ENCODE results near the gene ISY1. TPM values are rescaled to one million over a fixed set of nuclear protein-coding genes. Genes with fewer than 3 reads are reported as not detected.
"Not testable (repeated sequence)": the region's sequence is repeated elsewhere in the genome, so short reads cannot be mapped to it uniquely, and the experiment has no call there.

The ISY1 gene
- total RNA-seq, 2 donors from 2014 or later, result 59.3 to 70.9 TPM

- not testable (repeated sequence) for H3K9me3 Mint-ChIP-seq; H3K27me3 Mint-ChIP-seq; H3K4me3 Mint-ChIP-seq; ATAC-seq (replicated peaks); H3K4me1 Mint-ChIP-seq; H3K27ac Mint-ChIP-seq
- peaks cover 92% of the 10 kb centered on the region for H3K36me3 Mint-ChIP-seq (ENCODE audit: low read depth)
Measured at GRCh38 chr3:129136275-129136674, 24.6 kb downstream of the ISY1 start.

GRCh38 chr3:129132097-129132866 lies 28.6 kb downstream of the ISY1 start:
- Mint-ChIP-seq H3K9me3 (no peaks in the 10 kb centered on the region), H3K27ac (peak overlapping the region; percentile 56), H3K4me1 (peaks cover 5% of the 10 kb centered on the region), H3K4me3 (no peak overlapping the region), H3K27me3 (no peaks in the 10 kb centered on the region), H3K36me3 (ENCODE audit: low read depth) (peaks cover 94% of the 10 kb centered on the region)
- no peak for ATAC-seq (replicated peaks)

DNA sequence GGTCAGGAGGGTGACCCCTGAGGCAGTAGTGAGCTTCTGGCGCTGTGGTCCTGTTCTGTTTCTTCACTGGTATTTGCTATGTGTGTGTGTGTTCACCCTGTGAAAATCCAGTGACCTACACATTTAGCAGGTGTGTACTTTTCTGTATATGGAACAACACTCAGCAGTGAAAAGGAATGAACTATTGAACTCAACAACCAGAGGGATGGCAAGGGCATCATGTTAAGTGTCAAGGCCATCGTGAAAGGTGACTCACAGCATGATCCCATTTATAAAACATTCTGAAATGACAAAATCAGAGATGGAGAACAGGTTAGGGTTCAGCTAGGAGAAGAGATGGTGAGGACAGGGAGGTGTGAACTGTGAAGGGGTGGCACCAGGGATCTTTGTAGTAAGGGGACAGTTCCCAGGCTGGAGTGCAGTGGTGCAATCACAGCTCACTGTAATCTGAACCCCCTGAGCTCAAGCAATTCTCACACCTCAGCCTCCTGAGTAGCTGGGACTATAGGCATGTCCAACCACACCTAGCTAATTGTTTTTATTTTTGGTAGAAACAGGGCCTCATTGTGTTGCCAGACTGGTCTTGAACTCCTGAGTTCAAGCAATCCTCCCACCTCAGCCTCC lies 29.3 kb downstream of the ISY1 start:
- Mint-ChIP-seq H3K4me1 (peaks cover 5% of the 10 kb centered on the region), H3K27ac (no peak overlapping the region), H3K27me3 (no peaks in the 10 kb centered on the region), H3K36me3 (ENCODE audit: low read depth) (peaks cover 92% of the 10 kb centered on the region), H3K4me3 (no peak overlapping the region), H3K9me3 (no peaks in the 10 kb centered on the region)
- no peak for ATAC-seq (replicated peaks)

DNA sequence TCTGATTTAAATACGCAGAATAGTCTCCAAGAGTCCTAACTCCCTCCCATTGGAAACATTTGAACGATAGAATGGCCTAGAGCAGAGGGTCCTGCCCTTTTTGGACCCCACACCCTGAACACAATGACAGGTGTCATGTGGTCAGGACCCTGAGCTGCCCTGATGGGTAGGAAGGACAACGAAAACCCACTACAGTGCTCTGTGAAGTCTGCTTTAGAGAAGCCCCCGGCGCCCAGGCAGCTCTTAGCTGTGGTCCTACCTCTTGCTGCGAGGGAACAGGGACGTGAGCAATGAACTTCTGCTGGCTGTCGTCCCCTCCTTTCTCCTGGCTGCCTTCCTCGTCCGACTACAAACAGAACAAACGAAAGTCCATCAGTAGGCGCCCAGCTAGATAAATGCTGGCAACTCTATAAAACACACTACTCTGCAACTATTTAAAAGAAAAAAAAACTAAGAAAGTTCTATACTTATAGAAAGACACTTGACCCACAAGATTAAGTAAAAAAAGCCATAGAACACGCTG lies 30.5 kb downstream of the ISY1 start:
- Mint-ChIP-seq H3K4me1 (peaks cover 5% of the 10 kb centered on the region), H3K27me3 (no peaks in the 10 kb centered on the region), H3K27ac (peak overlapping the region; percentile 9), H3K9me3 (no peaks in the 10 kb centered on the region), H3K4me3 (no peak overlapping the region), H3K36me3 (ENCODE audit: low read depth) (peaks cover 80% of the 10 kb centered on the region)
- ATAC-seq (replicated peaks), result no peak

DNA sequence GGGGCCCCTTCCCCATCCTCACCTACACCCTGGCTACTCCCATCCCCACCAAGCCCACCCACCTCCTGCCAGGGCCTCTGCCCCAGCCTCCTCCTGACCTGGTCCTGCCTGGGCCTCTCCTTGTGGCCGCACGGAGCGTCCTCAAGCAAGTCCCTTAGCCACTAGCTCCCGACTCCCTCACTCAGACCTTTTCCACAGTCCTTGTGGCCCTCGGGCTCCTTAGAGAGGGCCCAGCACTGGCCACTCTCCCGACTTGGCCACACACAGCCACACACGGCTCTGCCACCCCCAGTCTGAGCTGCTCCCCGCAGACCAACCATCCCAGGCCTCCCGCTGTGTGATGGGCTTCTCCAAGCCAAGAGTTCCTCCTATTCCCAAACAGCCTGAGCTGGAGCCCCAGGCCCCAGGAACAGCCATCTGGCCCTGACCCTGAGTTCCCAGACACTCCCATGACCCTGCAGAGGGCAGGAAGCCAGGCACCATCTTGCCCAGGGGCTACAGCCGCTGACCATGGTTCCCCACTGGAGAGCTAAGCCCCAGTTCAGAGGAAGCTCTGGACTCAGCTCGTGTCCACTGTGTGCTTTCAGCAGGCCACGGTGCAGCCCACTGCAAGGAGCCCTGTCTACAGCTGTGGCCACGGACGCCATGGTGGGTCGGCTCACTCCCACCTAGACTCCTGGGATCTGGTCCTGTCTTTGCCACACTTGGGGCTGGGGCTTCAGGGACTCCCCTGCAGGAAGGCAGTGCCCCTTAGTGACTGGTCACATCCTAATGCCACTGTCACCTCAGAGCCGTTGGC lies 32.3 kb downstream of the ISY1 start:
- Mint-ChIP-seq H3K9me3 (no peaks in the 10 kb centered on the region), H3K4me1 (no peaks in the 10 kb centered on the region), H3K4me3 (no peak overlapping the region), H3K36me3 (ENCODE audit: low read depth) (peaks cover 62% of the 10 kb centered on the region), H3K27ac (no peak overlapping the region), H3K27me3 (no peaks in the 10 kb centered on the region)
- no peak for ATAC-seq (replicated peaks)

GRCh38 chr3:129126726-129127280 lies 34.1 kb downstream of the ISY1 start:
- peak overlapping the region; percentile 58 for H3K27ac Mint-ChIP-seq
- H3K9me3 Mint-ChIP-seq, result no peaks in the 10 kb centered on the region
- H3K4me3 Mint-ChIP-seq, result no peak overlapping the region
- peaks cover 48% of the 10 kb centered on the region for H3K36me3 Mint-ChIP-seq (ENCODE audit: low read depth)
- H3K4me1 Mint-ChIP-seq, result no peaks in the 10 kb centered on the region
- no peak for ATAC-seq (replicated peaks)
- no peaks in the 10 kb centered on the region for H3K27me3 Mint-ChIP-seq

DNA sequence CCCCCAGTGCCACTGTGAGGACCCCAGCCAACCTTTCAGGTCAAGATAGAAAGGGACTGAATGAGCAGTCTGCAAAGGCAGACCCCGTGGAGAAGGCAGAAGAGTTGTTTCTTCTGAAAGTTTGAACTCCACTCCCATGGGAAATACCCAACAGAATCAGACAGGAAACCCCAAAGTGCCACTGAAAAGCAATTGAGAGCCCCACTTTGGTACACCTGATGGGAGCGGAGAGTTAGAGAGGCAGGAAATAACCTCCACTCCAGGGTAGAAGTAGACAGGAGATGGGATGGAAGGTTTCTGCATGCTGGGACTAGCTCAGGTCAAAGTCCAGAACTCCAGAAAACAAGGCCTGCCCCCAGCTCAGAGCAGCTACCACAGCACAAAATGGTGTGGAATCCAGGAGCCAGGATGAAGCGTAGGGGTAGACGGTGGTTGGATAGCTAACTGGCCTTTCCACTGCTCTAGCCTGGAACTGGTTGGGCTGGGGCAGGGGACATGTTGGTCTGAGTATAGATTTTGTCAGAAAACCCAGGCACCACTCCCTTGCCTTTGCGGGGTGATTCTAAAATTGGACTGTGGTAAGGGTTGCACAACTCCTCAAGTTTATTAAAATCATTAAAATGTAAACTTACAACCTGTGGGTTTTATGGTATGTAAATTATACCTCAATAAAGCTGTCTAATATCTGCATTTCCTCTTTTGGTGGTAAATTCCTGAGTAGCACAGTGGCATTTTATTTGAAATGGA lies 37.4 kb downstream of the ISY1 start:
- peak overlapping the region; percentile 97 for H3K27ac Mint-ChIP-seq
- peaks cover 11% of the 10 kb centered on the region for H3K4me1 Mint-ChIP-seq
- no peak for ATAC-seq (replicated peaks)
- H3K9me3 Mint-ChIP-seq, result no peaks in the 10 kb centered on the region
- H3K36me3 Mint-ChIP-seq (ENCODE audit: low read depth), result peaks cover 39% of the 10 kb centered on the region
- no peaks in the 10 kb centered on the region for H3K27me3 Mint-ChIP-seq
- peak overlapping the region; percentile 99 for H3K4me3 Mint-ChIP-seq

GRCh38 chr3:129122412-129123011 lies 38.4 kb downstream of the ISY1 start:
- H3K36me3 Mint-ChIP-seq (ENCODE audit: low read depth), result peaks cover 43% of the 10 kb centered on the region
- no peaks in the 10 kb centered on the region for H3K9me3 Mint-ChIP-seq
- H3K4me1 Mint-ChIP-seq, result peaks cover 20% of the 10 kb centered on the region
- peak overlapping the region; percentile 99 for H3K4me3 Mint-ChIP-seq
- H3K27me3 Mint-ChIP-seq, result no peaks in the 10 kb centered on the region
- ATAC-seq (replicated peaks), result no peak
- H3K27ac Mint-ChIP-seq, result peak overlapping the region; percentile 97

- H3K27ac Mint-ChIP-seq, result peak within 1 kb of the TSS; percentile 97
- H3K4me1 Mint-ChIP-seq, result peaks cover 26% of the 10 kb centered on the region
- peaks cover 45% of the 10 kb centered on the region for H3K36me3 Mint-ChIP-seq (ENCODE audit: low read depth)
- ATAC-seq (replicated peaks), result peak; percentile 37
- no peaks in the 10 kb centered on the region for H3K27me3 Mint-ChIP-seq
- H3K4me3 Mint-ChIP-seq, result peak within 1 kb of the TSS; percentile 99
- no peaks in the 10 kb centered on the region for H3K9me3 Mint-ChIP-seq
Measured at GRCh38 chr3:129121792-129122411, 39.0 kb downstream of the ISY1 start, which contains the start of gene RAB43. Gene RAB43 (minus strand): TSS chr3:129121804. CDS start chr3:129121489, 315 bp downstream.

GRCh38 chr3:129121016-129121791 lies 39.7 kb downstream of the ISY1 start:
- no peaks in the 10 kb centered on the region for H3K27me3 Mint-ChIP-seq
- ATAC-seq (replicated peaks), result peak; percentile 13
- peak overlapping the region; percentile 97 for H3K27ac Mint-ChIP-seq
- peak overlapping the region; percentile 99 for H3K4me3 Mint-ChIP-seq
- H3K4me1 Mint-ChIP-seq, result peaks cover 33% of the 10 kb centered on the region
- no peaks in the 10 kb centered on the region for H3K9me3 Mint-ChIP-seq
- H3K36me3 Mint-ChIP-seq (ENCODE audit: low read depth), result peaks cover 51% of the 10 kb centered on the region

DNA sequence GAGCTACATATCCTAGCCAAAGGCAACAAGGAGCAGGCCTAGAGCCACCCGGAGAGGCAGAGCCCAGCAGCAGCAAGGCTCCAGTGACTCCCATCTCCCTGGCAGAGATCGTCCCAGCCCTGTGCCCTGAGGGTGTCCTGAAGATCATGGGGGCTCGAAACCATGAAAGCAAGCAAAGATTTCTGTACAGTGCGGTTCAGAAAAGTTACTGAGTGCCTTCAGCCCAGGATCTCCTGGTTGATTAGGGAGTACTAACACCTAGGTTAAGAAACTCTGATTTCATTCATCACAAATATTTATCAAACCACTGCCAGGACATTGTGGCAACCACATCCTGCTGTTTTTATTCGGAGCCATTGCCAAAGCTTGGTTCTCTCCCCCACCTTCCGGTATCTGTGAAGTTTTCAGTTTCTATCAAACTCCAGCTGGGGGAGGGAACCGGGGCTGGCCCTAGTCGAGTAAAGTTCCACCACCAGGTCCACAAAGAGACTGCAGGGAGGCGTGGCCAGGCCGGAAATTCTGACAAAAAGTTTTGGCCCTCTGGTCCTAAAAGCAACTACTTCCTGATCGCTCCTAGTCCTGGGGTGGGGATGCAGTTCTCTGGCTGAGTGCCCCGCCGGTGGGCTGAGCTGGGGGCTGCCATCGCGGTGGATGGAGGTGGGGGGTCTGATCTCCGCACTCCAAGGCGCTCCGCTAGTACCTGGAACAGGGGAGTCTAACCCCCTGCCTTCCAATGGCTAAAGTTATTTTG lies 40.4 kb downstream of the ISY1 start:
- ATAC-seq (replicated peaks), result peak; percentile 83
- no peaks in the 10 kb centered on the region for H3K27me3 Mint-ChIP-seq
- H3K36me3 Mint-ChIP-seq (ENCODE audit: low read depth), result peaks cover 56% of the 10 kb centered on the region
- H3K27ac Mint-ChIP-seq, result peak overlapping the region; percentile 97
- H3K9me3 Mint-ChIP-seq, result no peaks in the 10 kb centered on the region
- H3K4me3 Mint-ChIP-seq, result peak overlapping the region; percentile 99
- peaks cover 35% of the 10 kb centered on the region for H3K4me1 Mint-ChIP-seq
